Measurements from ENCODE around the gene RBM47.

The RBM47 gene

DNA sequence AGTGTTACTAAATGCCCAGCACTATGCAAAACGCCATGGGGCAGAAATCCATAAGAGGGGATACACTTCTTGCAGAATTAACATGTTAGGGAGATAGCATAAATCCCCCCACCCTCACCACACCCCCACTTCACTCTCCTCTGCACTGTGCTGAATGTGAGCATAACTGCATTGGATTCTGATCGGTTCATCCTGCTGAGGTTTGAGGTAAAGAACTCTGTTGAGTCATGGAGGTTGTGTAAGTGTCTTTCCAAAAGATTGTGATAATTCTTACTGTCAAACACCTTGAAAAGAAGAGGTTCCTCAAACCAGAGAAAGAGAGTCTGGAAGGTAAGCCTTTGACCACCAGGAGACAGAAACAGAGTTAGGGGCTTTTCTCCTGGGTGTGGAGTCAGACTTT, 43.6 kb downstream of the RBM47 start:
- TF ChIP-seq, protein P1, sequence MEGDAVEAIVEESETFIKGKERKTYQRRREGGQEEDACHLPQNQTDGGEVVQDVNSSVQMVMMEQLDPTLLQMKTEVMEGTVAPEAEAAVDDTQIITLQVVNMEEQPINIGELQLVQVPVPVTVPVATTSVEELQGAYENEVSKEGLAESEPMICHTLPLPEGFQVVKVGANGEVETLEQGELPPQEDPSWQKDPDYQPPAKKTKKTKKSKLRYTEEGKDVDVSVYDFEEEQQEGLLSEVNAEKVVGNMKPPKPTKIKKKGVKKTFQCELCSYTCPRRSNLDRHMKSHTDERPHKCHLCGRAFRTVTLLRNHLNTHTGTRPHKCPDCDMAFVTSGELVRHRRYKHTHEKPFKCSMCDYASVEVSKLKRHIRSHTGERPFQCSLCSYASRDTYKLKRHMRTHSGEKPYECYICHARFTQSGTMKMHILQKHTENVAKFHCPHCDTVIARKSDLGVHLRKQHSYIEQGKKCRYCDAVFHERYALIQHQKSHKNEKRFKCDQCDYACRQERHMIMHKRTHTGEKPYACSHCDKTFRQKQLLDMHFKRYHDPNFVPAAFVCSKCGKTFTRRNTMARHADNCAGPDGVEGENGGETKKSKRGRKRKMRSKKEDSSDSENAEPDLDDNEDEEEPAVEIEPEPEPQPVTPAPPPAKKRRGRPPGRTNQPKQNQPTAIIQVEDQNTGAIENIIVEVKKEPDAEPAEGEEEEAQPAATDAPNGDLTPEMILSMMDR (IDR thresholded peaks at IDR 0.05; ENCODE audit: low read depth, low read length, missing control alignments), result no peak
- Histone ChIP-seq H3K27me3 (replicated peaks) (peaks cover 5% of the 10 kb centered on the region), H3K27ac (no peak overlapping the region), H3K36me3 (replicated peaks) (no peaks in the 10 kb centered on the region), H3K4me3 (ENCODE audit: low read depth, low read length) (no peak overlapping the region)
- DNase-seq, result no peak
- in situ Hi-C loops (cut with HindIII; ENCODE audit: low pct_ligation_motif_present, low sequenced_read_pairs), result no loop called here

DNA sequence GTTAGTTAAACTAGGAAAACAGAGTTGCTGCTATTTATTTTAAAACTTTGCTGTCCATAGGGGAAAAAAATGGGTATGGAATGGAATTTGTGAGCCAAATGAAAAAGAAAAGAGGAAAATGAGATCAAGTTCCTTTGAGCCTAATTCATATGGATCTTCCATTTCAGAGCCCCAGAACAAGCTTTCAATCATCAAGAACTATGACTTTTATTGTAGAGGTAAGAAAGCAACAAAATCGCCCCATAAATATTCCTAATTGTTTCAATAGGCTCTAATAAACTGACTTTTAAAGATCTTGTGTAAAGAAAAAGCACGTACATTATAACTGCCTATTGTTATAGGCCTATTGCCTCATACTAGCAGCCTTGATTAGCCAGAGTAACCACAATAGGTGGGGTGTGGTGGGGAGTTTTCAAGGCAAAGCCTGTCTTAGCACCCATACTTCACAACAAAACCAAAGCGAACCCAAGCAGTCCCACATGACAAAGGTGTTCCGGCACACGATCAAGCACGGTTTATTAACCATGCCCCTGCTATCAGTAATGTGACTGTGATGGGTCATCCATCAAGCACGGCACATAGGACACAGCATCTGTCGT, 44.4 kb downstream of the RBM47 start:
- H3K4me3 ChIP-seq (ENCODE audit: low read depth, low read length), result no peak overlapping the region
- no peak overlapping the region for H3K27ac ChIP-seq
- DNase-seq, result no peak
- peaks cover 5% of the 10 kb centered on the region for H3K27me3 ChIP-seq (replicated peaks)
- in situ Hi-C loops (cut with HindIII; ENCODE audit: low pct_ligation_motif_present, low sequenced_read_pairs), result no loop called here
- no peaks in the 10 kb centered on the region for H3K36me3 ChIP-seq (replicated peaks)
- TF ChIP-seq, protein P1 (IDR thresholded peaks at IDR 0.05; ENCODE audit: low read depth, low read length, missing control alignments), result no peak

DNA sequence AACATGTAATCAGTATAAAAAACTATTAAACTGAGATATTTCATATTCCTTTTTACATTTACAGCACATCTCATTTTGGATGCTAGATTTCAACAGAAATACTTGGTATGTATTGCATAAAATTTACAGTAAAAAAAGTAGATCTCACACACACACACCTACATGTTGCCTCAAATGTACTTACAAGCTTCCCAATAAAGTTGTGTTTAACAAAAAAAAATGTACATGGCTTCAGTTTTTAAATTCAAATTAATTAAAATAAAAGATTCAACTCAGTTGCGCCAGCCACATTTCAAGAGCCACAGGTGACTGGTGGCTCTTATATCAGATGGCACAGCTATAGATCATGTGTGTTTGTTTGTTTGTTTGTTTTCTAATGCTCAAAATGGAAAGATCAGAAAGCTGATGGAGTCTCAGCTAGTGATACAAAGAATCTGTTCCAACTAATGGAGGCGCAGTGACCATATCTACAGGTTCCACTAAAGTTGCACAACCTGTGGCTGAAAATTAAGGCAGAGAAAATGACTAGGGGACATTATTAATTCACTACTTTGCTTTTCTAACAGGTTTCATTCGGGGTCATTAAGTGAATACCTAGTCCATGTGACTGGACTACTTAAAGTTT, 45.0 kb downstream of the RBM47 start:
- H3K27me3 ChIP-seq (replicated peaks), result peaks cover 5% of the 10 kb centered on the region
- in situ Hi-C loops (cut with HindIII; ENCODE audit: low pct_ligation_motif_present, low sequenced_read_pairs), result no loop called here
- no peak overlapping the region for H3K27ac ChIP-seq
- DNase-seq, result no peak
- H3K36me3 ChIP-seq (replicated peaks), result no peaks in the 10 kb centered on the region
- no peak overlapping the region for H3K4me3 ChIP-seq (ENCODE audit: low read depth, low read length)
- TF ChIP-seq, protein P1 (IDR thresholded peaks at IDR 0.05; ENCODE audit: low read depth, low read length, missing control alignments), result no peak

DNA sequence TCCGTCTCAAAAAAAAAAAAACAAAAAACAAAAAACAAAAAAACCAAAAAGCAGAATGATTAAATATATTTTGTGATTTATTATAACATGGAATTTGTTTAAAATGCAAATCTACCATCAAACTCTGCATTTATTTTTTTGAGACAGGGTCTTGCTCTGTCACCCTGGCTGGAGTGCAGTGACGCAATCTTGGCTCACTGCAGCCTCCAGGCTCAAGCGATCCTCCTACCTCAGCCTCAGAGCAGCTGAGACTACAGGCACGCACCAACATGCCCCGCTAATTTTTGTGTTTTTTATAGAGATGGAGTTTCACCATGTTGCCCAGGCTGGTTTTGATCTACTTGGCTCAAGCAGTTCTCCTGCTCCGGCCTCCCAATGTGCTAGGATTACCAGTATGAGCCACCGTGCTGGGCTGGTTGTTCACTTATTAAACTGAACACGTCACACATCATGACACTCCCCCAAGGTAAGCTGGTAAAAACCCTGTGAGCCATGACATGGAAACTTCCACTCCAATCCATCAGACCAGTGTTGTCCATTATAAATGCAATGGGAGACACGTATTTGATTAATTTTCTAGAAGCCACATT, 45.7 kb downstream of the RBM47 start:
- Histone ChIP-seq H3K27me3 (replicated peaks) (peaks cover 5% of the 10 kb centered on the region), H3K27ac (no peak overlapping the region), H3K4me3 (ENCODE audit: low read depth, low read length) (no peak overlapping the region), H3K36me3 (replicated peaks) (no peaks in the 10 kb centered on the region)
- in situ Hi-C loops (cut with HindIII; ENCODE audit: low pct_ligation_motif_present, low sequenced_read_pairs), result no loop called here
- DNase-seq, result no peak
- TF ChIP-seq, protein P1 (IDR thresholded peaks at IDR 0.05; ENCODE audit: low read depth, low read length, missing control alignments), result no peak

DNA sequence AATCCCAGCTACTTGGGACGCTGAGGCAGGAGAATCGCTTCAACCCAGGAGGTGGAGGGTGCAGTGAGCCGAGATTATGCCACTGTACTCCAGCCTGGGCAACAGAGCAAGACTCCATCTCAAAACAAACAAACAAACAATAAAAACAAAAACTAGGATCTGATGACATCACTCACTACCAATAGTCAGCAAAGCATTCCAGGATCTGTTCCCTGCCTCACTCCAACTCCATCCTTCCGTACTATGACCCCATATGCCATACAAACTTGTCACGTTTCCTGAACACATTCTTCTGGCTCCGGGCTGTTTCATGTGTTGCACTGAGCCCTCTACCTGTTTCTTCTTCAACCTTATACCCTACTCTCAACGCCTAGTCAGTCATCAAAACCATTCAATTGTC, 47.3 kb downstream of the RBM47 start:
- in situ Hi-C loops (cut with HindIII; ENCODE audit: low pct_ligation_motif_present, low sequenced_read_pairs), result no loop called here
- TF ChIP-seq, protein P1 (IDR thresholded peaks at IDR 0.05; ENCODE audit: low read depth, low read length, missing control alignments), result no peak
- H3K27ac ChIP-seq, result no peak overlapping the region

More for the DNA sequence above, 47.3 kb downstream of the RBM47 start:
- H3K4me3 ChIP-seq (ENCODE audit: low read depth, low read length), result no peak overlapping the region
- no peaks in the 10 kb centered on the region for H3K36me3 ChIP-seq (replicated peaks)
- H3K27me3 ChIP-seq (replicated peaks), result peaks cover 5% of the 10 kb centered on the region
- no peak for DNase-seq
